Uterus (tissue), 2 donors: ENCODE measurements around the gene TMC4.

Experiments used
- POLR2A ChIP-seq, 2 donors: fragments of 450-650 bp; IDR thresholded peaks; one replicate each; pipeline ENCODE4 v1.6.1; 2016; ENCODE audit warnings: antibody characterized with exemption in 2 of 2, mild to moderate bottlenecking in 1 of 2, moderate library complexity in 1 of 2
- TF ChIP-seq, protein P1 (sequence below), 4 experiments: fragments of 200-600 bp in 2 of 4; fragments of 450-650 bp in 2 of 4; sonication (generic) in 2 of 4; IDR thresholded peaks; one replicate each; pipeline ENCODE4 v1.5.1; 2016 to 2019; ENCODE audit warnings: antibody characterized with exemption in 4 of 4, mild to moderate bottlenecking in 2 of 4, moderate library complexity in 1 of 4

DNA sequence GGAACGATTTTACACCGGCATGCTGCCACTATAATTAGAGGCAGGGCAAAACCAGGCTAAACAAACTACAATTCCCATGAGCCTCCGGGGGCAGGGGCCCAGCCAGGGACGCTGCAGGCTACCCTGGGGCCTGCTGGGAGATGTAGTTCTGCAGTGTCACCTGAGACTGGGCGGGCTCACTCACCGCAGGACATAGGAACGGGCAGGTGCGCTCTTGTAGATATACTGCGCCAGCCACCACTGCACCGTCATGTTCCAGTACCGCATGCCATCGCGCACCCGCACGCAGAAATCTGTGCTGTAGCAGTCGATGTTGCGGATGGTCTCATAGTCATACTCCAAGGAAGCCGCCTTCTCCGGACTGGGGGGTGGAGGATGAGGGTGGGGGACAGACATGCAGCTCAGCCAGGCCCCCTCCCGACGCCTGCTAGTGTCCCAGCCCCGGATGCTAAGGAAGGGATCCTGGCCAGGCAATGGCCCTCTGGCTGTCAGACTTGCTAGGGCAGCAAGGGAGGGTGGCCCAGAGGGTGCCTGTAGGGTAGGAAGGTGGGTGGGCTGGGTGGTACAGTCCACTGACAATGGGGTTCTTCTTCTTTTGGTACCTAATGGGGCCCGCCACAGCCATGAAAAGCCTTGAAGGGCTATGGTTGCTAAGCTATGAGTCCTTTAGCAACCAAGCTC is 5.8 kb upstream of the TMC4 start:
- TF ChIP-seq, protein P1, sequence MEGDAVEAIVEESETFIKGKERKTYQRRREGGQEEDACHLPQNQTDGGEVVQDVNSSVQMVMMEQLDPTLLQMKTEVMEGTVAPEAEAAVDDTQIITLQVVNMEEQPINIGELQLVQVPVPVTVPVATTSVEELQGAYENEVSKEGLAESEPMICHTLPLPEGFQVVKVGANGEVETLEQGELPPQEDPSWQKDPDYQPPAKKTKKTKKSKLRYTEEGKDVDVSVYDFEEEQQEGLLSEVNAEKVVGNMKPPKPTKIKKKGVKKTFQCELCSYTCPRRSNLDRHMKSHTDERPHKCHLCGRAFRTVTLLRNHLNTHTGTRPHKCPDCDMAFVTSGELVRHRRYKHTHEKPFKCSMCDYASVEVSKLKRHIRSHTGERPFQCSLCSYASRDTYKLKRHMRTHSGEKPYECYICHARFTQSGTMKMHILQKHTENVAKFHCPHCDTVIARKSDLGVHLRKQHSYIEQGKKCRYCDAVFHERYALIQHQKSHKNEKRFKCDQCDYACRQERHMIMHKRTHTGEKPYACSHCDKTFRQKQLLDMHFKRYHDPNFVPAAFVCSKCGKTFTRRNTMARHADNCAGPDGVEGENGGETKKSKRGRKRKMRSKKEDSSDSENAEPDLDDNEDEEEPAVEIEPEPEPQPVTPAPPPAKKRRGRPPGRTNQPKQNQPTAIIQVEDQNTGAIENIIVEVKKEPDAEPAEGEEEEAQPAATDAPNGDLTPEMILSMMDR (IDR thresholded peaks at IDR 0.05), result no peak
- TF ChIP-seq POLR2A (IDR thresholded peaks at IDR 0.05), result no peak
